ENCODE data around the gene NXNL1. TPM values are rescaled to one million over a fixed set of nuclear protein-coding genes. Genes with fewer than 3 reads are reported as not detected.

NXNL1 gene
- total and polyA plus RNA-seq, 4 donors: not detected

GRCh38 chr19:17468302-17469091 lies 7.8 kb upstream of the NXNL1 start (continued):
- no peak for TF ChIP-seq EGR1 (IDR thresholded peaks at IDR 0.05; ENCODE audit: low read depth in 2 of 2)
- TF ChIP-seq JUND (IDR thresholded peaks at IDR 0.05): no peak
- no peak for TF ChIP-seq SP1 (IDR thresholded peaks at IDR 0.05)
- TF ChIP-seq NR2F2 (IDR thresholded peaks at IDR 0.05): no peak
- no peak for TF ChIP-seq MAX (IDR thresholded peaks at IDR 0.05)
- no peak for TF ChIP-seq GABPA (IDR thresholded peaks at IDR 0.05 in 1 of 2, conservative IDR thresholded peaks at IDR 0.05 in 1 of 2)
- TF ChIP-seq YY1 (IDR thresholded peaks at IDR 0.05): no peak

GRCh38 chr19:17467471-17468301 lies 7.0 kb upstream of the NXNL1 start:
- no peak overlapping the region for H3K4me3 ChIP-seq (ENCODE audit: low read depth in 1 of 3, low read length in 3 of 3)
- no peak overlapping the region for H3K27ac ChIP-seq (ENCODE audit: low read depth in 1 of 2, low read length in 2 of 2)

More at GRCh38 chr19:17467471-17468301, 7.0 kb upstream of the NXNL1 start:
- WGBS: 80% methylated on average over 12 of the region's 12 CpGs
- Histone ChIP-seq H3K36me3 (ENCODE audit: control insufficient read depth in 4 of 4, insufficient read depth in 3 of 4, low read depth in 1 of 4, low read length in 3 of 4) (no peaks in the 10 kb centered on the region), H3K9ac (ENCODE audit: low read depth in 1 of 2, low read length in 2 of 2) (no peak overlapping the region), H3K4me1 (ENCODE audit: control insufficient read depth in 4 of 4, insufficient read depth in 4 of 4, low read length in 3 of 4) (peaks cover 5 to 14% (median 11%) of the 10 kb centered on the region in 4 donors), H3K9me3 (ENCODE audit: control insufficient read depth in 4 of 4, low read length in 3 of 4) (no peaks in the 10 kb centered on the region), H3K27me3 (ENCODE audit: control insufficient read depth in 4 of 4, insufficient read depth in 4 of 4, low read length in 3 of 4) (no peaks in the 10 kb centered on the region)
- no peak for TF ChIP-seq HNF4A (conservative IDR thresholded peaks at IDR 0.05)
- TF ChIP-seq CTCF (IDR thresholded peaks at IDR 0.05; ENCODE audit: low read depth, low read length, missing input control): no peak
- no peak for TF ChIP-seq GABPA (IDR thresholded peaks at IDR 0.05 in 1 of 2, conservative IDR thresholded peaks at IDR 0.05 in 1 of 2)
- TF ChIP-seq RAD21 (IDR thresholded peaks at IDR 0.05): no peak
- no peak for TF ChIP-seq JUND (IDR thresholded peaks at IDR 0.05)
- TF ChIP-seq NR2F2 (IDR thresholded peaks at IDR 0.05): no peak
- no peak for TF ChIP-seq RXRA (IDR thresholded peaks at IDR 0.05)
- TF ChIP-seq YY1 (IDR thresholded peaks at IDR 0.05): no peak
- TF ChIP-seq ZBTB33 (IDR thresholded peaks at IDR 0.05): no peak
- TF ChIP-seq REST (IDR thresholded peaks at IDR 0.05): no peak
- no peak for TF ChIP-seq FOXA2 (IDR thresholded peaks at IDR 0.05)
- TF ChIP-seq ATF3 (IDR thresholded peaks at IDR 0.05): no peak
- no peak for TF ChIP-seq SP1 (IDR thresholded peaks at IDR 0.05)
- TF ChIP-seq MAX (IDR thresholded peaks at IDR 0.05): no peak
- no peak for DNase-seq (ENCODE audit: low spot score)
